ENCODE data around the gene HLA-DQB2.
A peak's percentile ranks its signal among the peaks of the same experiment; 100 is the strongest.
"Not testable (repeated sequence)": the region's sequence is repeated elsewhere in the genome, so short reads cannot be mapped to it uniquely, and the experiment has no call there.

The HLA-DQB2 gene

GRCh38 chr6:32792901-32793435 lies 29.6 kb upstream of the HLA-DQB2 start:
- DNase-seq (ENCODE audit: insufficient read length, low spot score) (no peak), FAIRE-seq (no peak)
- TF ChIP-seq POU2F2 (IDR thresholded peaks at IDR 0.05; ENCODE audit: low read depth, low read length) (no peak), SPI1 (IDR thresholded peaks at IDR 0.05; ENCODE audit: low read depth, low read length) (no peak), POLR2AphosphoS5 (IDR thresholded peaks at IDR 0.05; ENCODE audit: low read depth, low read length) (no peak), POLR2A (IDR thresholded peaks at IDR 0.05; ENCODE audit: low read depth, low read length) (no peak), PAX5 (IDR thresholded peaks at IDR 0.05; ENCODE audit: insufficient read depth, low read length, severe bottlenecking) (no peak), TAF1 (IDR thresholded peaks at IDR 0.05; ENCODE audit: low read depth, low read length) (no peak)

GRCh38 chr6:32790306-32790705 lies 27.0 kb upstream of the HLA-DQB2 start:
- FAIRE-seq = no peak
- TF ChIP-seq POLR2A (IDR thresholded peaks at IDR 0.05; ENCODE audit: low read depth, low read length) (no peak), TAF1 (IDR thresholded peaks at IDR 0.05; ENCODE audit: low read depth, low read length) (no peak), PAX5 (IDR thresholded peaks at IDR 0.05; ENCODE audit: insufficient read depth, low read length, severe bottlenecking) (no peak), POLR2AphosphoS5 (IDR thresholded peaks at IDR 0.05; ENCODE audit: low read depth, low read length) (no peak), POU2F2 (IDR thresholded peaks at IDR 0.05; ENCODE audit: low read depth, low read length) (no peak)

GRCh38 chr6:32785781-32786533 lies 22.6 kb upstream of the HLA-DQB2 start:
- TF ChIP-seq TAF1 (IDR thresholded peaks at IDR 0.05; ENCODE audit: low read depth, low read length) (no peak), SPI1 (IDR thresholded peaks at IDR 0.05; ENCODE audit: low read depth, low read length) (no peak), POLR2A (IDR thresholded peaks at IDR 0.05; ENCODE audit: low read depth, low read length) (no peak), POU2F2 (IDR thresholded peaks at IDR 0.05; ENCODE audit: low read depth, low read length) (no peak), PAX5 (IDR thresholded peaks at IDR 0.05; ENCODE audit: insufficient read depth, low read length, severe bottlenecking) (no peak), POLR2AphosphoS5 (IDR thresholded peaks at IDR 0.05; ENCODE audit: low read depth, low read length) (no peak)
- peak; percentile 94 for FAIRE-seq
- peak; percentile 30 for DNase-seq (ENCODE audit: insufficient read length, low spot score)

More at GRCh38 chr6:32790306-32790705, 27.0 kb upstream of the HLA-DQB2 start:
- no peak for DNase-seq (ENCODE audit: insufficient read length, low spot score)

GRCh38 chr6:32782923-32783322 lies 19.6 kb upstream of the HLA-DQB2 start:
- FAIRE-seq; DNase-seq (ENCODE audit: insufficient read length, low spot score): not testable (repeated sequence)

GRCh38 chr6:32779036-32779435 lies 15.7 kb upstream of the HLA-DQB2 start:
- DNase-seq (ENCODE audit: insufficient read length, low spot score) (no peak), FAIRE-seq (no peak)
- no peak for TF ChIP-seq TAF1 (IDR thresholded peaks at IDR 0.05; ENCODE audit: low read depth, low read length)
- no peak for TF ChIP-seq SPI1 (IDR thresholded peaks at IDR 0.05; ENCODE audit: low read depth, low read length)

GRCh38 chr6:32775071-32775470 lies 11.7 kb upstream of the HLA-DQB2 start:
- DNase-seq (ENCODE audit: insufficient read length, low spot score) (no peak), FAIRE-seq (no peak)
- TF ChIP-seq TAF1 (IDR thresholded peaks at IDR 0.05; ENCODE audit: low read depth, low read length) (no peak), POLR2A (IDR thresholded peaks at IDR 0.05; ENCODE audit: low read depth, low read length) (no peak), POLR2AphosphoS5 (IDR thresholded peaks at IDR 0.05; ENCODE audit: low read depth, low read length) (no peak)

GRCh38 chr6:32774426-32774825 lies 11.1 kb upstream of the HLA-DQB2 start:
- DNase-seq (ENCODE audit: insufficient read length, low spot score) = no peak
- FAIRE-seq = peak; percentile 52
- TF ChIP-seq POU2F2 (IDR thresholded peaks at IDR 0.05; ENCODE audit: low read depth, low read length) (peak; percentile 89; the same call in 1 of the 2 replicates), POLR2AphosphoS5 (IDR thresholded peaks at IDR 0.05; ENCODE audit: low read depth, low read length) (no peak)

GRCh38 chr6:32772656-32773055 lies 9.3 kb upstream of the HLA-DQB2 start:
- DNase-seq (ENCODE audit: insufficient read length, low spot score) (no peak), FAIRE-seq (no peak)
- TF ChIP-seq TAF1 (IDR thresholded peaks at IDR 0.05; ENCODE audit: low read depth, low read length) (no peak), SPI1 (IDR thresholded peaks at IDR 0.05; ENCODE audit: low read depth, low read length) (no peak), POLR2A (IDR thresholded peaks at IDR 0.05; ENCODE audit: low read depth, low read length) (no peak), PAX5 (IDR thresholded peaks at IDR 0.05; ENCODE audit: insufficient read depth, low read length, severe bottlenecking) (no peak), POU2F2 (IDR thresholded peaks at IDR 0.05; ENCODE audit: low read depth, low read length) (no peak), POLR2AphosphoS5 (IDR thresholded peaks at IDR 0.05; ENCODE audit: low read depth, low read length) (no peak)

GRCh38 chr6:32764048-32764447 lies 716 bp upstream of the HLA-DQB2 start:
- TF ChIP-seq POU2F2 (IDR thresholded peaks at IDR 0.05; ENCODE audit: low read depth, low read length) = no peak
- TF ChIP-seq POLR2A (IDR thresholded peaks at IDR 0.05; ENCODE audit: low read depth, low read length) = no peak
- FAIRE-seq (no peak), DNase-seq (ENCODE audit: insufficient read length, low spot score) (no peak)

GRCh38 chr6:32761548-32761947 lies 1.8 kb downstream of the HLA-DQB2 start:
- no peak for FAIRE-seq
- TF ChIP-seq POLR2AphosphoS5 (IDR thresholded peaks at IDR 0.05; ENCODE audit: low read depth, low read length) (no peak), PAX5 (IDR thresholded peaks at IDR 0.05; ENCODE audit: insufficient read depth, low read length, severe bottlenecking) (no peak), POU2F2 (IDR thresholded peaks at IDR 0.05; ENCODE audit: low read depth, low read length) (no peak)
- no peak for DNase-seq (ENCODE audit: insufficient read length, low spot score)

- DNase-seq (ENCODE audit: insufficient read length, low spot score) (no peak), FAIRE-seq (peak; percentile 9)
- TF ChIP-seq POU2F2 (IDR thresholded peaks at IDR 0.05; ENCODE audit: low read depth, low read length) (no peak), SPI1 (IDR thresholded peaks at IDR 0.05; ENCODE audit: low read depth, low read length) (no peak), POLR2AphosphoS5 (IDR thresholded peaks at IDR 0.05; ENCODE audit: low read depth, low read length) (no peak), PAX5 (IDR thresholded peaks at IDR 0.05; ENCODE audit: insufficient read depth, low read length, severe bottlenecking) (no peak), POLR2A (IDR thresholded peaks at IDR 0.05; ENCODE audit: low read depth, low read length) (no peak), TAF1 (IDR thresholded peaks at IDR 0.05; ENCODE audit: low read depth, low read length) (no peak)
Measured at GRCh38 chr6:32761072-32761471, 2.3 kb downstream of the HLA-DQB2 start.
